Right cardiac atrium (tissue), 5 donors: Measurements from ENCODE around the gene MAML2. TPM values are rescaled to one million over a fixed set of nuclear protein-coding genes. Genes with fewer than 3 reads are reported as not detected.
A peak's percentile ranks its signal among the peaks of the same experiment; 100 is the strongest.

Source experiments
- ATAC-seq, 2 donors: fragments of 200-7000 bp; cut with Tn5 transposase; one replicate each; pipeline versions ENCODE4 v1.8.0 to v1.9.1; 2020; ENCODE audit warnings: moderate library complexity in 2 of 2, mild to moderate bottlenecking in 1 of 2
- DNase-seq, 3 donors: peaks; one replicate each; pipeline ENCODE4 v3.0.0-alpha.2; 2020
- H3K27ac ChIP-seq: one replicate; pipeline ENCODE4 v1.5.1; 2013; ENCODE audit warnings: mild to moderate bottlenecking, low read length, control low read depth, moderate library complexity
- H3K27me3 ChIP-seq: one replicate; pipeline ENCODE4 v1.6.1; 2013; ENCODE audit not compliant: control insufficient read depth, insufficient read depth
- H3K4me1 ChIP-seq: one replicate; pipeline ENCODE4 v1.6.1; 2013; ENCODE audit warnings: low read length; ENCODE audit not compliant: control insufficient read depth, insufficient read depth
- H3K4me3 ChIP-seq: one replicate; pipeline ENCODE4 v1.5.1; 2013; ENCODE audit warnings: low read length, control low read depth
- H3K9me3 ChIP-seq: one replicate; pipeline ENCODE4 v1.6.1; 2013; ENCODE audit warnings: low read length; ENCODE audit not compliant: control insufficient read depth
- WGBS: extraction: QIAGEN DNeasy Blood & Tissue Kit; methylation state at CpG from one replicate; pipeline ENCODE4 v1.1.7; 2013; 5-methylcytosine and 5-hydroxymethylcytosine counted together
- intact Hi-C, 4 donors: fragments of 100-400 bp; cut with DNase I; formaldehyde crosslinking; loops; one replicate each; pipeline versions ENCODE4 v1.11.0 to v1.14.0; 2022 to 2023
- polyA plus RNA-seq: library from polyadenylated mRNA; stranded (reverse); fragments of 200-250 nt; gene quantifications from one replicate; pipeline ENCODE4 v1.2.3, GENCODE V29; 2013
- total RNA-seq, 4 donors: library from RNA; stranded (reverse); fragmentation: NEBNext Ultra II Directional; extraction: Animal tissue kit (Norgen Biotek cat#: 25700); gene quantifications; one replicate each; pipeline ENCODE4 v1.2.1, GENCODE V29; 2021
- donor health status: healthy with polysubstance abuse.
- donor health status: DM: no; HTN: yes; CAD: no.
- donor health status: DM: no; HTN: no; CAD: no.
- donor health status: DM: no; HTN: yes; CAD: no; lungs with severe emphysema.
- donor health status: DM: yes; HTN: yes; CAD: no.

MAML2 gene
- total and polyA plus RNA-seq, 5 donors: 2.7 to 9.9 (median 7.4) TPM

- H3K4me3 ChIP-seq: no peak overlapping the region
- H3K27ac ChIP-seq: peak overlapping the region; percentile 15
- no peaks in the 10 kb centered on the region for H3K9me3 ChIP-seq
- WGBS: 44% methylated on average over 4 of the region's 4 CpGs
- intact Hi-C loops: loop anchor here in 1 of 4 donors (10.0 kb wide), 1 partner anchor 67 kb away; no protein-coding TSS in a partner anchor
- peak; percentile 34 to 52 for ATAC-seq
- no peaks in the 10 kb centered on the region for H3K27me3 ChIP-seq
- H3K4me1 ChIP-seq: peaks cover 8% of the 10 kb centered on the region
- DNase-seq: no peak
Observed at GRCh38 chr11:96257972-96258934, 84.7 kb downstream of the MAML2 start.

- DNase-seq: no peak
- Histone ChIP-seq H3K27me3 (no peaks in the 10 kb centered on the region), H3K27ac (no peak overlapping the region), H3K9me3 (no peaks in the 10 kb centered on the region), H3K4me1 (peaks cover 8% of the 10 kb centered on the region), H3K4me3 (no peak overlapping the region)
- no peak for ATAC-seq
- intact Hi-C loops: loop anchor here in 1 of 4 donors (10.0 kb wide), 1 partner anchor 68 kb away; no protein-coding TSS in a partner anchor
Observed at GRCh38 chr11:96257036-96257435, 86.0 kb downstream of the MAML2 start.

GRCh38 chr11:96256215-96257011, 86.6 kb downstream of the MAML2 start:
- H3K9me3 ChIP-seq: no peaks in the 10 kb centered on the region
- no peak for ATAC-seq
- H3K4me1 ChIP-seq: peaks cover 8% of the 10 kb centered on the region
- DNase-seq: no peak
- H3K27me3 ChIP-seq: no peaks in the 10 kb centered on the region
- WGBS: 54% methylated on average over 8 of the region's 8 CpGs
- no peak overlapping the region for H3K27ac ChIP-seq
- no peak overlapping the region for H3K4me3 ChIP-seq
- intact Hi-C loops: loop anchor here in 1 of 4 donors (10.0 kb wide), 1 partner anchor 68 kb away; no protein-coding TSS in a partner anchor

- DNase-seq (peak in 2 of 3 donors; percentile 14 to 43), ATAC-seq (no peak)
- peaks cover 5% of the 10 kb centered on the region for H3K4me1 ChIP-seq
- peak overlapping the region; percentile 31 for H3K27ac ChIP-seq
- no peak overlapping the region for H3K4me3 ChIP-seq
- no peaks in the 10 kb centered on the region for H3K9me3 ChIP-seq
- no peaks in the 10 kb centered on the region for H3K27me3 ChIP-seq
- intact Hi-C loops: loop anchor here in 1 of 4 donors (10.0 kb wide), 1 partner anchor 70 kb away; no protein-coding TSS in a partner anchor
- WGBS: 78% methylated on average over 8 of the region's 8 CpGs
Observed at GRCh38 chr11:96254854-96255253, 88.1 kb downstream of the MAML2 start.

- Histone ChIP-seq H3K27me3 (no peaks in the 10 kb centered on the region), H3K4me3 (peak overlapping the region; percentile 54), H3K27ac (no peak overlapping the region), H3K9me3 (no peaks in the 10 kb centered on the region), H3K4me1 (peaks cover 5% of the 10 kb centered on the region)
- intact Hi-C loops: loop anchor here in 1 of 4 donors (10.0 kb wide), 1 partner anchor 71 kb away; no protein-coding TSS in a partner anchor
- DNase-seq (peak in 2 of 3 donors; percentile 14 to 61), ATAC-seq (peak; percentile 53 to 60)
- WGBS: 4% methylated on average over 7 of the region's 7 CpGs
Observed at GRCh38 chr11:96254087-96254486, 88.9 kb downstream of the MAML2 start.

- Histone ChIP-seq H3K4me3 (no peak overlapping the region), H3K27me3 (no peaks in the 10 kb centered on the region), H3K4me1 (peaks cover 2% of the 10 kb centered on the region), H3K27ac (no peak overlapping the region), H3K9me3 (no peaks in the 10 kb centered on the region)
- ATAC-seq (no peak), DNase-seq (no peak)
- WGBS: 34% methylated on average over 4 of the region's 4 CpGs
- intact Hi-C loops: no loop called here
Observed at GRCh38 chr11:96246718-96247552, 96.1 kb downstream of the MAML2 start.

- 0% methylated on average over 19 of the region's 19 CpGs for WGBS
Observed at GRCh38 chr11:96242971-96243647, 99.9 kb downstream of the MAML2 start.

GRCh38 chr11:96242191-96242847, 100.7 kb downstream of the MAML2 start:
- 39% methylated on average over 2 of the region's 2 CpGs for WGBS
- intact Hi-C loops: loop anchor here in 1 of 4 donors (5.0 kb wide), 1 partner anchor 100 kb away; the partner anchor contains the start of gene MAML2
- no peak for DNase-seq
- peak overlapping the region; percentile 14 for H3K27ac ChIP-seq
- H3K9me3 ChIP-seq: no peaks in the 10 kb centered on the region
- peaks cover 2% of the 10 kb centered on the region for H3K4me1 ChIP-seq
- ATAC-seq: no peak
- peak overlapping the region; percentile 23 for H3K4me3 ChIP-seq
- no peaks in the 10 kb centered on the region for H3K27me3 ChIP-seq

More at GRCh38 chr11:96242971-96243647, 99.9 kb downstream of the MAML2 start:
- Histone ChIP-seq H3K27me3 (no peaks in the 10 kb centered on the region), H3K4me1 (peaks cover 4% of the 10 kb centered on the region), H3K4me3 (peak overlapping the region; percentile 23), H3K9me3 (no peaks in the 10 kb centered on the region), H3K27ac (peak overlapping the region; percentile 65)
- DNase-seq (peak; percentile 94 to 98 (median 97)), ATAC-seq (peak; percentile 99 to 100)
- intact Hi-C loops: loop anchor here in 1 of 4 donors (5.0 kb wide), 1 partner anchor 99 kb away; the partner anchor contains the start of gene MAML2

GRCh38 chr11:96241331-96241841, 101.6 kb downstream of the MAML2 start:
- 66% methylated on average over 5 of the region's 5 CpGs for WGBS

More at GRCh38 chr11:96241331-96241841, 101.6 kb downstream of the MAML2 start:
- H3K4me1 ChIP-seq: peaks cover 3% of the 10 kb centered on the region
- H3K4me3 ChIP-seq: no peak overlapping the region
- peak overlapping the region; percentile 26 for H3K27ac ChIP-seq
- H3K9me3 ChIP-seq: no peaks in the 10 kb centered on the region
- intact Hi-C loops: loop anchor here in 1 of 4 donors (5.0 kb wide), 1 partner anchor 101 kb away; the partner anchor contains the start of gene MAML2
- ATAC-seq (no peak), DNase-seq (no peak)
- H3K27me3 ChIP-seq: no peaks in the 10 kb centered on the region
